ENCODE results near the gene PTAFR. TPM values are rescaled to one million over a fixed set of nuclear protein-coding genes. Genes with fewer than 3 reads are reported as not detected.
A peak's percentile ranks its signal among the peaks of the same experiment; 100 is the strongest.

PTAFR gene
- total RNA-seq: 7.6 TPM

- peak; percentile 49 for ATAC-seq
Measured at GRCh38 chr1:28176492-28177470, at the start of gene PTAFR. Gene PTAFR, minus strand, starts transcription at chr1:28176690. Its CDS starts 25,669 bp downstream, at chr1:28151021.

- no peak for ATAC-seq
Measured at GRCh38 chr1:28213315-28213714, 36.8 kb upstream of the PTAFR start.

- no peak for ATAC-seq
Measured at GRCh38 chr1:28209700-28210099, 33.2 kb upstream of the PTAFR start.

GRCh38 chr1:28208818-28209441 lies 32.4 kb upstream of the PTAFR start:
- peak; percentile 89 for ATAC-seq

- ATAC-seq: no peak
Measured at GRCh38 chr1:28205243-28205642, 28.8 kb upstream of the PTAFR start.

- no peak for ATAC-seq
Measured at GRCh38 chr1:28200234-28200873, 23.9 kb upstream of the PTAFR start.

GRCh38 chr1:28199328-28200233 lies 23.1 kb upstream of the PTAFR start:
- ATAC-seq: peak; percentile 7

- no peak for ATAC-seq
Measured at GRCh38 chr1:28197682-28198415, 21.4 kb upstream of the PTAFR start.

GRCh38 chr1:28196330-28196729 lies 19.8 kb upstream of the PTAFR start:
- ATAC-seq: no peak

GRCh38 chr1:28195780-28196179 lies 19.3 kb upstream of the PTAFR start:
- ATAC-seq: no peak

GRCh38 chr1:28194326-28195035 lies 18.0 kb upstream of the PTAFR start:
- ATAC-seq: no peak

- peak; percentile 95 for ATAC-seq
Measured at GRCh38 chr1:28193701-28194161, 17.2 kb upstream of the PTAFR start.

GRCh38 chr1:28190996-28191645 lies 14.6 kb upstream of the PTAFR start:
- ATAC-seq: no peak

- no peak for ATAC-seq
Measured at GRCh38 chr1:28190337-28190979, 14.0 kb upstream of the PTAFR start.

GRCh38 chr1:28185071-28185470 lies 8.6 kb upstream of the PTAFR start:
- ATAC-seq: no peak

- ATAC-seq: no peak
Measured at GRCh38 chr1:28180306-28181305, 4.1 kb upstream of the PTAFR start.

GRCh38 chr1:28178690-28179485 lies 2.4 kb upstream of the PTAFR start:
- no peak for ATAC-seq

All from esophagus mucosa (tissue), 1 donor.